ENCODE measurements around the gene PAFAH1B1.

The PAFAH1B1 gene

GRCh38 chr17:2710803-2711607, 117.6 kb downstream of the PAFAH1B1 start:
- TF ChIP-seq EGR1 (IDR thresholded peaks at IDR 0.05) (no peak), MAX (IDR thresholded peaks at IDR 0.05) (peak; percentile 39; the same call in 1 of the 2 replicates), USF1 (IDR thresholded peaks at IDR 0.05) (peak; percentile 40), CREB1 (IDR thresholded peaks at IDR 0.05; ENCODE audit: low read depth) (no peak), TAF1 (IDR thresholded peaks at IDR 0.05; ENCODE audit: low read depth) (no peak), TEAD4 (IDR thresholded peaks at IDR 0.05) (no peak), TCF12 (IDR thresholded peaks at IDR 0.05; ENCODE audit: low read depth) (no peak)

GRCh38 chr17:2711608-2712299, 118.3 kb downstream of the PAFAH1B1 start, which contains the start of gene CLUH:
Gene CLUH, minus strand, starts transcription at chr17:2711764. Its CDS starts 103 bp downstream, at chr17:2711661.
- peak; percentile 99 for TF ChIP-seq EGR1 (IDR thresholded peaks at IDR 0.05)
- peak; percentile 42; the same call in 1 of the 2 replicates for TF ChIP-seq EP300 (IDR thresholded peaks at IDR 0.05; ENCODE audit: borderline replicate concordance)
- TF ChIP-seq CREB1 (IDR thresholded peaks at IDR 0.05; ENCODE audit: low read depth): no peak
- TF ChIP-seq YY1 (IDR thresholded peaks at IDR 0.05; ENCODE audit: low read depth): peak; percentile 72
- TF ChIP-seq TAF1 (IDR thresholded peaks at IDR 0.05; ENCODE audit: low read depth): peak; percentile 61; the same call in 1 of the 2 replicates
- TF ChIP-seq TCF12 (IDR thresholded peaks at IDR 0.05; ENCODE audit: low read depth): peak; percentile 65
- TF ChIP-seq MAX (IDR thresholded peaks at IDR 0.05): peak; percentile 94
- no peak for TF ChIP-seq FOXM1 (IDR thresholded peaks at IDR 0.05; ENCODE audit: borderline replicate concordance, low read depth)
- TF ChIP-seq USF1 (IDR thresholded peaks at IDR 0.05): peak; percentile 98
- TF ChIP-seq TEAD4 (IDR thresholded peaks at IDR 0.05): peak; percentile 39
- no peak for TF ChIP-seq ZBTB7A (IDR thresholded peaks at IDR 0.05; ENCODE audit: low read depth)

GRCh38 chr17:2712300-2713043, 119.0 kb downstream of the PAFAH1B1 start:
- TF ChIP-seq USF1 (IDR thresholded peaks at IDR 0.05) (no peak), CEBPB (IDR thresholded peaks at IDR 0.05) (no peak), TEAD4 (IDR thresholded peaks at IDR 0.05) (no peak), CREB1 (IDR thresholded peaks at IDR 0.05; ENCODE audit: low read depth) (no peak), REST (IDR thresholded peaks at IDR 0.05; ENCODE audit: low read depth) (no peak), FOXM1 (IDR thresholded peaks at IDR 0.05; ENCODE audit: borderline replicate concordance, low read depth) (no peak), TAF1 (IDR thresholded peaks at IDR 0.05; ENCODE audit: low read depth) (no peak)

- TF ChIP-seq CEBPB (IDR thresholded peaks at IDR 0.05) (no peak), NFIC (IDR thresholded peaks at IDR 0.05) (no peak), TAF1 (IDR thresholded peaks at IDR 0.05; ENCODE audit: low read depth) (no peak), TEAD4 (IDR thresholded peaks at IDR 0.05) (no peak), FOXM1 (IDR thresholded peaks at IDR 0.05; ENCODE audit: borderline replicate concordance, low read depth) (no peak), REST (IDR thresholded peaks at IDR 0.05; ENCODE audit: low read depth) (no peak), RAD21 (IDR thresholded peaks at IDR 0.05; ENCODE audit: low read depth) (no peak), EGR1 (IDR thresholded peaks at IDR 0.05) (no peak), MAX (IDR thresholded peaks at IDR 0.05) (no peak), YY1 (IDR thresholded peaks at IDR 0.05; ENCODE audit: low read depth) (no peak), EP300 (IDR thresholded peaks at IDR 0.05; ENCODE audit: borderline replicate concordance) (no peak), USF1 (IDR thresholded peaks at IDR 0.05) (no peak), TCF12 (IDR thresholded peaks at IDR 0.05; ENCODE audit: low read depth) (no peak), CREB1 (IDR thresholded peaks at IDR 0.05; ENCODE audit: low read depth) (no peak)
Observed at GRCh38 chr17:2713881-2714280, 120.4 kb downstream of the PAFAH1B1 start.

Measured in Ishikawa (cell line).